HT1080 (cell line): ENCODE data around the gene CDC25B. TPM values are rescaled to one million over a fixed set of nuclear protein-coding genes. Genes with fewer than 3 reads are reported as not detected.

Source experiments
- DNase-seq: peaks from one replicate; pipeline ENCODE4 v3.0.0-alpha.2; 2015; ENCODE audit warnings: low read depth
- total RNA-seq: library from RNA; depleted of rRNA; stranded (reverse); fragments of >200 nt; shearing (Covaris generic); gene quantifications from 2 replicates; pipeline ENCODE4 v1.2.3, GENCODE V29; 2014

Gene CDC25B
- total RNA-seq, 1 experiment from 2014 or later = 92.7 TPM

- DNase-seq = no peak
Observed at GRCh38 chr20:3802524-3803239, 6.6 kb downstream of the CDC25B start.

- no peak for DNase-seq
Observed at GRCh38 chr20:3803289-3803688, 7.2 kb downstream of the CDC25B start.

- DNase-seq = no peak
Observed at GRCh38 chr20:3803854-3804253, 7.7 kb downstream of the CDC25B start.

- no peak for DNase-seq
Observed at GRCh38 chr20:3804254-3804751, 8.2 kb downstream of the CDC25B start.

GRCh38 chr20:3804781-3805180, 8.7 kb downstream of the CDC25B start:
- no peak for DNase-seq

GRCh38 chr20:3808544-3808943, 12.4 kb downstream of the CDC25B start:
- no peak for DNase-seq

GRCh38 chr20:3811467-3812258, 15.6 kb downstream of the CDC25B start:
- DNase-seq = peak; percentile 100

GRCh38 chr20:3812259-3812681, 16.2 kb downstream of the CDC25B start:
- DNase-seq = no peak

GRCh38 chr20:3812975-3813847, 17.1 kb downstream of the CDC25B start:
- no peak for DNase-seq

- no peak for DNase-seq
Observed at GRCh38 chr20:3813848-3814581, 17.9 kb downstream of the CDC25B start.

- no peak for DNase-seq
Observed at GRCh38 chr20:3814928-3815495, 18.9 kb downstream of the CDC25B start.

GRCh38 chr20:3815703-3816315, 19.7 kb downstream of the CDC25B start:
- no peak for DNase-seq

- peak; percentile 85 for DNase-seq
Observed at GRCh38 chr20:3818155-3819151, 22.3 kb downstream of the CDC25B start.

- DNase-seq = no peak
Observed at GRCh38 chr20:3819411-3820047, 23.4 kb downstream of the CDC25B start.

GRCh38 chr20:3820048-3820900, 24.2 kb downstream of the CDC25B start, which contains the start of gene AP5S1:
Gene AP5S1, plus strand, starts transcription at chr20:3820547. Its CDS starts 1,571 bp downstream, at chr20:3822118.
- DNase-seq = peak; percentile 96

- no peak for DNase-seq
Observed at GRCh38 chr20:3820901-3821727, 25.0 kb downstream of the CDC25B start.
